Measurements from ENCODE around the gene KSR2.

DNA sequence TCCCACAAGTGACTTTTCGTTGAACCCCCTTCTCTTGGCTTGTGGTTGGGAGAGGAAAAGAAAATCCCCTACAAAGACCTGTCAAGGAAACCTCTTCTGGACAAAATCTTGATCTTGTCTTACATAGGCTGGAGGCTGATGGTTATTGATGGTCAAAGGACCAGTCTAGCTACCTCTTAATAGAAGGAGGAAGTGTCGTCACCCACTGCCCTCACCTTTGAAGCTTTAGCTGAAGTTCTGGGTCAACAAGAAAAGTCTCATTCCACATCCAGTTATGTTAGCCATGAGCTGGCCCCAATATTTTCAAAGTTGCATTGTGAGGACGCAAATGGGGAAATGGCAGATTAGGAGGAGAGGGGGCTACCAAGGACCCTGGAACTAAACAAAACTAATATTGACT is 6.2 kb upstream of the KSR2 start:
- TF ChIP-seq POLR2A (IDR thresholded peaks at IDR 0.05), result no peak
- TF ChIP-seq, protein P1, sequence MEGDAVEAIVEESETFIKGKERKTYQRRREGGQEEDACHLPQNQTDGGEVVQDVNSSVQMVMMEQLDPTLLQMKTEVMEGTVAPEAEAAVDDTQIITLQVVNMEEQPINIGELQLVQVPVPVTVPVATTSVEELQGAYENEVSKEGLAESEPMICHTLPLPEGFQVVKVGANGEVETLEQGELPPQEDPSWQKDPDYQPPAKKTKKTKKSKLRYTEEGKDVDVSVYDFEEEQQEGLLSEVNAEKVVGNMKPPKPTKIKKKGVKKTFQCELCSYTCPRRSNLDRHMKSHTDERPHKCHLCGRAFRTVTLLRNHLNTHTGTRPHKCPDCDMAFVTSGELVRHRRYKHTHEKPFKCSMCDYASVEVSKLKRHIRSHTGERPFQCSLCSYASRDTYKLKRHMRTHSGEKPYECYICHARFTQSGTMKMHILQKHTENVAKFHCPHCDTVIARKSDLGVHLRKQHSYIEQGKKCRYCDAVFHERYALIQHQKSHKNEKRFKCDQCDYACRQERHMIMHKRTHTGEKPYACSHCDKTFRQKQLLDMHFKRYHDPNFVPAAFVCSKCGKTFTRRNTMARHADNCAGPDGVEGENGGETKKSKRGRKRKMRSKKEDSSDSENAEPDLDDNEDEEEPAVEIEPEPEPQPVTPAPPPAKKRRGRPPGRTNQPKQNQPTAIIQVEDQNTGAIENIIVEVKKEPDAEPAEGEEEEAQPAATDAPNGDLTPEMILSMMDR (IDR thresholded peaks at IDR 0.05), result no peak
